Fibroblast of pulmonary artery (primary cell): ENCODE results near the gene COG1.

Source experiments
- DNase-seq: peaks from one replicate; pipeline ENCODE4 v3.0.0-alpha.2; 2010; ENCODE audit warnings: low read depth
- H3K4me3 ChIP-seq: replicated peaks from 2 replicates; pipeline ENCODE4 v1.5.1; 2011; ENCODE audit warnings: low read depth, mild to moderate bottlenecking, control low read depth, low read length, moderate library complexity
- TF ChIP-seq, protein P1 (sequence below): IDR thresholded peaks from 2 replicates; pipeline ENCODE4 v1.5.1; 2011; ENCODE audit warnings: mild to moderate bottlenecking, control low read depth, low read length, inconsistent platforms; ENCODE audit errors: missing control alignments

COG1 gene

DNA sequence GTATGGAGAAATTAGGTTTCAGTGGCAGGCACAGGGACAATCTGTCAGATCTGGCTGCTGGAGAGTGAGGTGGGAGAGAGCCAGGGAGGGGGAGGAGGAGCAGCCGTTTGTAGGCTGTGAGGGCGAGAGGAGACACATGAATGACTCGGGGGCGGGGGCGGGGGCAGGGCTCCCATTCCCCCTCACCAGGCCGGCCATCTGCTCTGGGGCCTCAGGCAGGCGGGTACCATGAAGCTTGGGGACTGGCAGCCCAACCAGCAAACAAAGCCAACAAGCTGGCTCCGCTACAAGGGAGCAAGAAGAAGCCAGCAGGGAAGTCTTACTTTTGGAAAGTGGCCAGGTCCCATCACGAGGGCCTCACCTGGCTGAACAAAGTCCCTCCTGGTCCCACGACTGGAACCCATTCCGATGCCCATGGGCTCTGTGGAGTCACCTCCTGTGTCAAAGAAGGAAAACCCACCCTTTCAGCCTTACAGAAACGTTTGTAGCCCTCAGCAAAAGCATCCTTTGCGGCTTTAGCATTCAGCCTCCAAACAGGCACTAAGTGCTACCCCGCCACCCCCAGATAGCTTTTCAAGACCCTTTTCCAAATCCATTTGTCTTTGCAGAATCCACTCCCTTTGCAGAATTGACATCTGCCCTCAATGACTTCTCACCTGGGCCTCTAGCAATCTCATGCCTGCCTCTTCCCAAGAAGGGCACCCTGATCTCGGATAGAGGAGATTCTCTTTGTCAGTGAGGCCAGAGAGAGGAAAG, 37.3 kb upstream of the COG1 start:
- H3K4me3 ChIP-seq = no peak overlapping the region
- no peak for DNase-seq
- TF ChIP-seq, protein P1, sequence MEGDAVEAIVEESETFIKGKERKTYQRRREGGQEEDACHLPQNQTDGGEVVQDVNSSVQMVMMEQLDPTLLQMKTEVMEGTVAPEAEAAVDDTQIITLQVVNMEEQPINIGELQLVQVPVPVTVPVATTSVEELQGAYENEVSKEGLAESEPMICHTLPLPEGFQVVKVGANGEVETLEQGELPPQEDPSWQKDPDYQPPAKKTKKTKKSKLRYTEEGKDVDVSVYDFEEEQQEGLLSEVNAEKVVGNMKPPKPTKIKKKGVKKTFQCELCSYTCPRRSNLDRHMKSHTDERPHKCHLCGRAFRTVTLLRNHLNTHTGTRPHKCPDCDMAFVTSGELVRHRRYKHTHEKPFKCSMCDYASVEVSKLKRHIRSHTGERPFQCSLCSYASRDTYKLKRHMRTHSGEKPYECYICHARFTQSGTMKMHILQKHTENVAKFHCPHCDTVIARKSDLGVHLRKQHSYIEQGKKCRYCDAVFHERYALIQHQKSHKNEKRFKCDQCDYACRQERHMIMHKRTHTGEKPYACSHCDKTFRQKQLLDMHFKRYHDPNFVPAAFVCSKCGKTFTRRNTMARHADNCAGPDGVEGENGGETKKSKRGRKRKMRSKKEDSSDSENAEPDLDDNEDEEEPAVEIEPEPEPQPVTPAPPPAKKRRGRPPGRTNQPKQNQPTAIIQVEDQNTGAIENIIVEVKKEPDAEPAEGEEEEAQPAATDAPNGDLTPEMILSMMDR = no peak

DNA sequence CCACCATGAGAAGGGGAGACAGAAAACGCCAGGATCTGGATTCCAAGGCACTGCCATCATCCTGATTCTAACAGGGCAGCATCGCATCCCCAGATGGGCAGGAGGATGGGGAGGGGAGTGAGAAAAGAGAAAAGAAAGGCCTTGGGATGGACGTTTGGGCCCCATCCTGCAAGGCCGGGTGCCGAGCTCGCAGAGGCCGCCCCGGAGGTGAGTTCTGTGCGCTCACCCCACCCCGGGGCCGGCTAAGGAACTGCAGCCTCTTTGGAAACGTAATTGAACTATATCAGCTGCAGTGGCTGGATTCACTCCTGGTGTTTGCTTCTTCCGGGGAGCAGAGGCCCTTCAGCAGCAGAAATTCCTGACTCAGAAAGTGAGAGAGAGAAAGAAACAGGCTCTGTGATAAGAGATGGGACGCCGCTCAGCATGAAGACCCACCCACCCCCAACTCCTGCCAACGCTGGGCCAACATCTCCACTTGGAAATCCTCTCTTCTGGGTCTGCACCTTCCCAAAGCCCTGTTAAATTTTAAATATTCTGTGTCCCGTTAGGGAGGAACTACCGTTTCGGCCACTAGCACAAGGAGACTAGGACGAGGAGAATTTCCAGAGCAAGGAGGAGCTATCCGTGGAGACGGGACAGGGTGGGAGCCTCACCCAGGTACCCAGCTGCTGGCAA, 36.6 kb upstream of the COG1 start:
- peak; percentile 71 for DNase-seq
- H3K4me3 ChIP-seq = no peak overlapping the region
- TF ChIP-seq, protein P1 = peak; percentile 77

DNA sequence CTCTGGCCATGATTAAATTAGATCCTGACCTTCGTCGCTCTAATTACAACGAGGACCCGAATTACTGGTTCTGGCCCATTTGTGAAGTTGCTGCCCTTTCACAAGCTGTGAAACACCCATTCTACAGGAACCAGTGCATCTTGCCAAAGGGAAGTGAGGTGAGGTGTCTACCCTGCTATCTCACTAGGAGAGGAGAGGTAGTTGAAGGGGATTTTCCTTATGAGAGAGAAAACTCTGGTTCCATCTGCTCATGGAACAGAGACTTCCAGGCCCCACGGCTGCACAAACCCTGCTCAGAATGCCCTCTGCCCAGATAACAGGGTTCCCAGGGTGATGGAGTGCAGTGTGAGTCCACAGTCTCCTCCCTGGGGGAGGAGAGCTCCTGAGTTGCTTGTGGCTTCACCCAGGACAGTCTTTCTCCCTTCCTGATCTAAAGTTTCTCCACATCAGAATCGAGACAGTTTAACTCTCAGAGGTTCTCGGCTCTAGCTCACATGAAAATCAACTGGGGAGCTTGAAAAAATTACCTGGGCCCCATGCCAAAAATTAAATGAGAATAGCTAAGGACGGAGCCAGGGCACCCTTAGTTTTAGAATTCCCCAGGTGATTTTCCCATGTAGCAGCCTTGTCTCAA, 35.9 kb upstream of the COG1 start:
- no peak overlapping the region for H3K4me3 ChIP-seq
- DNase-seq = no peak

DNA sequence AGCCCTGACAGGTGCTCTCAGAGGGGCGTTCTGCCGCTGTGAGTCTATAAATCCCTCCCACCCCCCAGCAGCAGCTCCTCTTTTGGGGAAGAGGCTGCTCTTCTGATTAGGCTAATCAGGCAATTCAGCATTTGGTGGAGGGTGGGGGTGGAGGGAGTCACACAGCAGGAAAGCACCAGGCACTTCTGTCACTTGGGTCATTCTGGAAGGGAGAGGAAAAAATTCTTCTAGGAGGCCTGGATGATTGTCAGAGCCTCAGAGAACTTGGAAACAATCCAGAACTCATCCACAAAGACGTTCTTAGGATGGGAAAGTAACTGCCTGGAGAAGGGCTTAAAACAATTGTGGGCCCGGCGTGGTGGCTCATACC, 35.3 kb upstream of the COG1 start:
- TF ChIP-seq, protein P1 = no peak
- DNase-seq = no peak

More for the DNA sequence above, 35.9 kb upstream of the COG1 start:
- TF ChIP-seq, protein P1 = no peak

DNA sequence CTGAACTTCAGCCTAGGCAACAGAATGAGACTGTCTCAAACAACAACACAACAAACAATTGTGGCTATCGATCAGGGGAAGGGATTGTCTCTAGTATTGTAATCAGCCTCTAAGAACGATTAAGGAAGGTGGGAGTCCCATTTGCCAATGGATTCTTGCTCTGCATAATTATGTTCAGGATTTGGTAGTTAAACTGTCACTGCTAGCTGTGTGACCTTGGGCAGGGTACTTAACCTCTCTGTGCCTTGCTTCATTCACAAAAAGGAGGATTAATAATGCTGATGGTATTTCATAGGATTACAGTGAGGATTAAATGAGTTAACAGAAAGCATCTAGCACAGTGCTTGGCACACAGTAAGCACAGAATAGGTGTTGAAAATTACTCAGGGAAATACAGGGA, 34.7 kb upstream of the COG1 start:
- no peak overlapping the region for H3K4me3 ChIP-seq
- DNase-seq = no peak
- TF ChIP-seq, protein P1 = no peak

More for the DNA sequence above, 35.3 kb upstream of the COG1 start:
- no peak overlapping the region for H3K4me3 ChIP-seq

DNA sequence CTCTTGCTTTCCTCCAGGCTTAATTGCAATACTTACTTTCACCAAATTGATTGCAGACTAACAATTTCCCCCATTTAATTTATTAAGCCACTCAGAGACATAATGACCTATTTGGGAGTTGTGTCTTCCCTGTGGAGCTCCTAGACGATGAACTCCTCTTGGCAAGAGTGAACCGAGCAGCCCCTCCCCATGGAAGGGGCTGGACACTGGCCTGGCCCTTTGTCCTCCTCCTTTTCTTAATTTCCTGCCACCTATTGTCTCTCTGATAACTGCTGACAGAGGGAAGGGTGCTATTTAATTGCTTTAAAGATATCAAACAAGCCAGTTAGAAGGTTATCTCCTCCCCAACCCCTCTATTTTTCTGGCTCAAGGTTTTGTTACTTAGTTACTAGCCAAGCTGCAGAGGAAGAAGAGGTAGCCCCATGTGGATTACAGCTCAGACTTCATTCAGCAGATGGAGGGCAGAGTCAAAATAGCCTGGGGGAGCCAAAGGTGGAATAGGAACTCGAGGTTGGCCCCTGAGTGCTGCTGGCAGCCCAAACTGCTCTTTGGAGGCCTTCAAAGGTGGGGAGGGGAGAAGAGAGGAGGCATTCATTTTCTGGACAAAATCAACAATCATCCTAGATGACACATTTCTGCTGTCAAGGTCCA, 31.8 kb upstream of the COG1 start:
- TF ChIP-seq, protein P1 = no peak
- DNase-seq = no peak
- no peak overlapping the region for H3K4me3 ChIP-seq
